Endothelial cell of umbilical vein (primary cell): ENCODE measurements around the gene ZBTB40. TPM values are rescaled to one million over a fixed set of nuclear protein-coding genes. Genes with fewer than 3 reads are reported as not detected.

Experiments used
- BruUV-seq: library from RNA; stranded (reverse); fragments of 400-500 nt; replicated peaks from 2 replicates; lab custom pipeline; 2021; lab: Mats Ljungman, UMichigan
- CTCF ChIA-PET: fragments of 300-600, 350-600 bp; sonication (Branson Sonifier 250); formaldehyde crosslinking; loops from one replicate; lab custom pipeline; 2021; ENCODE audit warnings: antibody characterized with exemption, inconsistent platforms; lab: Charles Lee
- POLR2A ChIA-PET: fragments of 300-600, 350-600 bp; sonication (Branson Sonifier 250); formaldehyde crosslinking; loops from one replicate; lab custom pipeline; 2021; ENCODE audit warnings: antibody characterized with exemption, inconsistent platforms; lab: Charles Lee
- DNase-seq: peaks from one replicate; pipeline ENCODE4 v3.0.0-alpha.2; 2011; ENCODE audit warnings: low read depth, low spot score
- FAIRE-seq: peaks from 2 replicates; lab custom pipeline; 2011; peaks lifted over from hg19 to GRCh38; lab: Jason Lieb, UNC
- H2AFZ ChIP-seq: 2 replicates; pipeline ENCODE4 v1.6.0; 2012; ENCODE audit warnings: low read depth, low read length, control low read depth, inconsistent platforms
- H3K27ac ChIP-seq: 2 replicates; pipeline ENCODE4 v1.5.1; 2011; ENCODE audit warnings: low read depth, mild to moderate bottlenecking, control low read depth, low read length, moderate library complexity; ENCODE audit not compliant: insufficient read depth
- H3K27me3 ChIP-seq, 2 experiments: 2 replicates each; pipeline versions ENCODE4 v1.6.0 to v1.6.1; 2011; ENCODE audit warnings: low read length in 2 of 2, mixed read lengths in 1 of 2; ENCODE audit not compliant: control insufficient read depth in 2 of 2, insufficient read depth in 2 of 2
- H3K36me3 ChIP-seq, 2 experiments: 2 replicates in 1 of 2; 3 replicates in 1 of 2; pipeline ENCODE4 v1.5.1; 2011; ENCODE audit warnings: low read length in 2 of 2, mild to moderate bottlenecking in 1 of 2, moderate library complexity in 1 of 2; ENCODE audit not compliant: control insufficient read depth in 2 of 2, insufficient read depth in 2 of 2; ENCODE audit errors: extremely low read depth in 1 of 2
- H3K4me1 ChIP-seq: 3 replicates; pipeline ENCODE4 v1.5.1; 2011; ENCODE audit warnings: mild to moderate bottlenecking, low read length; ENCODE audit not compliant: control insufficient read depth, insufficient read depth; ENCODE audit errors: extremely low read depth
- H3K4me2 ChIP-seq: 2 replicates; pipeline ENCODE4 v1.6.1; 2011; ENCODE audit warnings: low read length, control low read depth, mixed read lengths; ENCODE audit not compliant: insufficient read depth
- H3K4me3 ChIP-seq, 3 experiments: fragments of 200-600 bp in 1 of 3; sonication (generic), shearing (Covaris generic) in 1 of 3; replicated peaks in 1 of 3; 2 replicates each; pipeline ENCODE4 v1.5.1; 2011 to 2016; ENCODE audit warnings: control low read depth in 3 of 3, low read length in 3 of 3, mild to moderate bottlenecking in 2 of 3, inconsistent platforms in 1 of 3, low read depth in 1 of 3, moderate library complexity in 1 of 3; ENCODE audit not compliant: insufficient read depth in 1 of 3
- H3K79me2 ChIP-seq: 2 replicates; pipeline ENCODE4 v1.6.0; 2012; ENCODE audit warnings: low read length, inconsistent platforms; ENCODE audit not compliant: control insufficient read depth, insufficient read depth
- H3K9ac ChIP-seq: replicated peaks from 2 replicates; pipeline ENCODE3; 2011; ENCODE audit warnings: low read length, control low read depth; ENCODE audit not compliant: insufficient read depth; ENCODE audit errors: extremely low read depth
- H3K9me1 ChIP-seq: replicated peaks from 3 replicates; pipeline ENCODE4 v1.6.0; 2011; ENCODE audit warnings: mild to moderate bottlenecking, low read length; ENCODE audit not compliant: control insufficient read depth, insufficient read depth; ENCODE audit errors: extremely low read depth
- H3K9me3 ChIP-seq: replicated peaks from 2 replicates; pipeline ENCODE4 v1.5.1; 2012; ENCODE audit warnings: low read length, inconsistent platforms; ENCODE audit not compliant: control insufficient read depth, insufficient read depth
- H4K20me1 ChIP-seq: replicated peaks from 2 replicates; pipeline ENCODE3; 2011; ENCODE audit warnings: mild to moderate bottlenecking, low read length; ENCODE audit not compliant: control insufficient read depth, insufficient read depth; ENCODE audit errors: extremely low read depth
- CTCF ChIP-seq, 2 donors: IDR thresholded peaks; 1 replicate in 1 of 2; 2 replicates in 1 of 2; pipeline ENCODE4 v1.5.1; 2011; ENCODE audit warnings: low read length in 2 of 2, mild to moderate bottlenecking in 2 of 2, moderate library complexity in 2 of 2, control low read depth in 1 of 2, inconsistent platforms in 1 of 2, low read depth in 1 of 2; ENCODE audit not compliant: insufficient read depth in 1 of 2; ENCODE audit errors: extremely low read depth in 1 of 2
- EZH2 ChIP-seq: IDR thresholded peaks from 2 replicates; pipeline ENCODE4 v1.6.1; 2012; ENCODE audit warnings: borderline replicate concordance, low read depth, mild to moderate bottlenecking, moderate library complexity, low read length, inconsistent platforms; ENCODE audit not compliant: severe bottlenecking
- FOS ChIP-seq: IDR thresholded peaks from 2 replicates; pipeline ENCODE4 v1.6.1; 2011; ENCODE audit warnings: mild to moderate bottlenecking, low read length, moderate library complexity, borderline replicate concordance; ENCODE audit not compliant: insufficient read depth
- GATA2 ChIP-seq: IDR thresholded peaks from 2 replicates; pipeline ENCODE4 v1.7.0; 2011; ENCODE audit warnings: low read depth, mild to moderate bottlenecking, moderate library complexity, mixed read lengths, low read length; ENCODE audit not compliant: insufficient read length, insufficient read depth
- JUN ChIP-seq: IDR thresholded peaks from 2 replicates; pipeline ENCODE4 v1.6.1; 2011; ENCODE audit warnings: borderline replicate concordance, low read depth; ENCODE audit not compliant: insufficient read length, insufficient read depth
- MAX ChIP-seq: IDR thresholded peaks from 2 replicates; pipeline ENCODE4 v1.6.1; 2011; ENCODE audit not compliant: insufficient read depth, insufficient read length
- MYC ChIP-seq: IDR thresholded peaks from one replicate; pipeline ENCODE4 v1.6.1; 2011; ENCODE audit warnings: mild to moderate bottlenecking, low read depth, low read length
- POLR2A ChIP-seq: IDR thresholded peaks from 2 replicates; pipeline ENCODE4 v1.6.1; 2012; ENCODE audit warnings: low read depth, mild to moderate bottlenecking, control low read depth, low read length
- POLR2AphosphoS5 ChIP-seq: IDR thresholded peaks from 2 replicates; pipeline ENCODE4 v1.6.1; 2012; ENCODE audit warnings: low read depth, mild to moderate bottlenecking, control low read depth, low read length, moderate library complexity; ENCODE audit not compliant: insufficient read depth
- dilution Hi-C: fragments of 300-500 bp; cut with MboI; formaldehyde crosslinking; loops from one replicate; pipeline ENCODE4 v1.15.0; 2019; ENCODE audit warnings: low sequenced_read_pairs; ENCODE audit not compliant: extremely low pct_ligation_motif_present
- intact Hi-C: fragments of 100-400 bp; cut with micrococcal nuclease; formaldehyde crosslinking; loops from one replicate; pipeline ENCODE4 v1.10.0; 2022
- polyA plus RNA-seq, 4 experiments: library from polyadenylated mRNA; depleted of rRNA in 3 of 4; stranded (reverse) in 3 of 4; unstranded in 1 of 4; fragments of >200 nt; gene quantifications; 2 replicates each; pipeline versions ENCODE4 v1.2.1 to v1.2.3, GENCODE V29; 2011 to 2012; ENCODE audit warnings: missing spikeins in 1 of 4
- total RNA-seq: library from RNA; stranded (reverse); gene quantifications from 2 replicates; pipeline ENCODE4 v1.2.3, GENCODE V29; 2021

The ZBTB40 gene
- total and polyA plus RNA-seq, 2 donors (not counting 3 experiments of a cell fraction or from before 2014, with no cell fraction given): 12.3 to 21.3 TPM

- no peak for TF ChIP-seq POLR2AphosphoS5
- no peak for TF ChIP-seq EZH2
- TF ChIP-seq CTCF (IDR thresholded peaks at IDR 0.05; ENCODE audit: extremely low read depth in 1 of 2, insufficient read depth in 1 of 2, low read depth in 1 of 2, low read length in 2 of 2): no peak
- no peak for TF ChIP-seq MYC
- TF ChIP-seq JUN: no peak
- no peak for TF ChIP-seq MAX
- no peak for TF ChIP-seq POLR2A
- TF ChIP-seq GATA2: no peak
- TF ChIP-seq FOS: no peak
- Histone ChIP-seq H3K9ac (no peak overlapping the region), H3K4me1 (no peaks in the 10 kb centered on the region), H3K4me3 (no peak overlapping the region), H3K27ac (no peak overlapping the region), H3K4me2 (no peak overlapping the region), H3K9me1 (no peaks in the 10 kb centered on the region), H3K36me3 (no peaks in the 10 kb centered on the region), H3K27me3 (no peaks in the 10 kb centered on the region), H3K9me3 (no peaks in the 10 kb centered on the region), H3K79me2 (no peaks in the 10 kb centered on the region), H2AFZ (no peak overlapping the region), H4K20me1 (no peaks in the 10 kb centered on the region)
- dilution Hi-C loops (no loop called here), intact Hi-C loops (no loop called here)
- no peak for DNase-seq
- CTCF ChIA-PET: no interaction called here
- FAIRE-seq: no peak
- BruUV-seq: no TSS peak
- POLR2A ChIA-PET: no interaction called here
Measured at GRCh38 chr1:22578732-22579361, 127.2 kb downstream of the ZBTB40 start.
